ENCODE data around the gene CDK13.

DNA sequence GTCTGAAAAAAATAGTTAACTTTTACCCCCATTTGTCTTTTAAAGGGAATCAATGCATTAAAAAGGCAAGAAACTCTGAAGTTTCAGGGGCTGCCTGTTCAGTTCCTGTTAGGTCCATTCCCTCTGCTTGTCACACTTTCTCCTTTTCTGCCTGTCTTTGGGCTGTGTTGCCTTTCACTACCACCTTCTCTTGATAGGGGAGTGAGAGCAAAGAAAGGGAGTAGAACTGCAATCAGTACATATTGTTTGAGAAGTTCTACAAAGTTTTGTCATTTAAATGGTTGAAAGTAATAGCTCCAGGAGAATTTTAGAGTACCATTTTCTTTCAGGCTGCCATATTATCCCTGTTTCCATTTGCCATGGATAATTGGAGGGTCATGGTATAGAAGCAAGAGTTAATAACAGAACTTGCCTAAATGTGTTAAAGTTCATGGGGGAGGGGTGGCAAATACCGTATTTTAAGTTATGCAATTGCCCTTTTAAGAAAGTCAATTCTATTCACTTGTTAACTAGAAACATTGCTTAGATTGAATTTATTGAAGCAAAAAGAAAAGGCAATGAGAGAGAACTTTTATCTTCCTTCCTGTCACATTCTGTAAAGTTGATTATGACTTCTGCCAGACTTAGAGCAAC is 145.8 kb downstream of the CDK13 start:
- TF ChIP-seq, protein P1, sequence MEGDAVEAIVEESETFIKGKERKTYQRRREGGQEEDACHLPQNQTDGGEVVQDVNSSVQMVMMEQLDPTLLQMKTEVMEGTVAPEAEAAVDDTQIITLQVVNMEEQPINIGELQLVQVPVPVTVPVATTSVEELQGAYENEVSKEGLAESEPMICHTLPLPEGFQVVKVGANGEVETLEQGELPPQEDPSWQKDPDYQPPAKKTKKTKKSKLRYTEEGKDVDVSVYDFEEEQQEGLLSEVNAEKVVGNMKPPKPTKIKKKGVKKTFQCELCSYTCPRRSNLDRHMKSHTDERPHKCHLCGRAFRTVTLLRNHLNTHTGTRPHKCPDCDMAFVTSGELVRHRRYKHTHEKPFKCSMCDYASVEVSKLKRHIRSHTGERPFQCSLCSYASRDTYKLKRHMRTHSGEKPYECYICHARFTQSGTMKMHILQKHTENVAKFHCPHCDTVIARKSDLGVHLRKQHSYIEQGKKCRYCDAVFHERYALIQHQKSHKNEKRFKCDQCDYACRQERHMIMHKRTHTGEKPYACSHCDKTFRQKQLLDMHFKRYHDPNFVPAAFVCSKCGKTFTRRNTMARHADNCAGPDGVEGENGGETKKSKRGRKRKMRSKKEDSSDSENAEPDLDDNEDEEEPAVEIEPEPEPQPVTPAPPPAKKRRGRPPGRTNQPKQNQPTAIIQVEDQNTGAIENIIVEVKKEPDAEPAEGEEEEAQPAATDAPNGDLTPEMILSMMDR (tag by site-specific recombination; IDR thresholded peaks at IDR 0.05) = no peak
- TF ChIP-seq ZNF292 (tag by site-specific recombination; IDR thresholded peaks at IDR 0.05; ENCODE audit: borderline replicate concordance, low read depth) (no peak), ZNF140 (tag by site-specific recombination; IDR thresholded peaks at IDR 0.05) (no peak), ZFP3 (tag by site-specific recombination; IDR thresholded peaks at IDR 0.05; ENCODE audit: low read depth) (no peak)
